ENCODE data around the gene ENO2.

The ENO2 gene

GRCh38 chr12:6962285-6963015, 48.1 kb downstream of the ENO2 start:
- DNase-seq (ENCODE audit: low read depth in 1 of 2, low spot score in 1 of 2) = peak in 1 of 2 experiments; percentile 66
- no peak overlapping the region for H3K4me3 ChIP-seq (replicated peaks; ENCODE audit: insufficient read depth, low read length)
- no peaks in the 10 kb centered on the region for H3K27me3 ChIP-seq (ENCODE audit: insufficient read depth, poor library complexity, severe bottlenecking)
- peak overlapping the region; percentile 99 for H3K27ac ChIP-seq (replicated peaks)
- TF ChIP-seq GABPA (IDR thresholded peaks at IDR 0.05; ENCODE audit: low read depth) (no peak), SPI1 (IDR thresholded peaks at IDR 0.05; ENCODE audit: borderline replicate concordance, low read depth) (no peak), POLR2AphosphoS5 (IDR thresholded peaks at IDR 0.05; ENCODE audit: low read depth) (peak; percentile 8; the same call in 1 of the 2 replicates)
- TF ChIP-seq, protein P1, sequence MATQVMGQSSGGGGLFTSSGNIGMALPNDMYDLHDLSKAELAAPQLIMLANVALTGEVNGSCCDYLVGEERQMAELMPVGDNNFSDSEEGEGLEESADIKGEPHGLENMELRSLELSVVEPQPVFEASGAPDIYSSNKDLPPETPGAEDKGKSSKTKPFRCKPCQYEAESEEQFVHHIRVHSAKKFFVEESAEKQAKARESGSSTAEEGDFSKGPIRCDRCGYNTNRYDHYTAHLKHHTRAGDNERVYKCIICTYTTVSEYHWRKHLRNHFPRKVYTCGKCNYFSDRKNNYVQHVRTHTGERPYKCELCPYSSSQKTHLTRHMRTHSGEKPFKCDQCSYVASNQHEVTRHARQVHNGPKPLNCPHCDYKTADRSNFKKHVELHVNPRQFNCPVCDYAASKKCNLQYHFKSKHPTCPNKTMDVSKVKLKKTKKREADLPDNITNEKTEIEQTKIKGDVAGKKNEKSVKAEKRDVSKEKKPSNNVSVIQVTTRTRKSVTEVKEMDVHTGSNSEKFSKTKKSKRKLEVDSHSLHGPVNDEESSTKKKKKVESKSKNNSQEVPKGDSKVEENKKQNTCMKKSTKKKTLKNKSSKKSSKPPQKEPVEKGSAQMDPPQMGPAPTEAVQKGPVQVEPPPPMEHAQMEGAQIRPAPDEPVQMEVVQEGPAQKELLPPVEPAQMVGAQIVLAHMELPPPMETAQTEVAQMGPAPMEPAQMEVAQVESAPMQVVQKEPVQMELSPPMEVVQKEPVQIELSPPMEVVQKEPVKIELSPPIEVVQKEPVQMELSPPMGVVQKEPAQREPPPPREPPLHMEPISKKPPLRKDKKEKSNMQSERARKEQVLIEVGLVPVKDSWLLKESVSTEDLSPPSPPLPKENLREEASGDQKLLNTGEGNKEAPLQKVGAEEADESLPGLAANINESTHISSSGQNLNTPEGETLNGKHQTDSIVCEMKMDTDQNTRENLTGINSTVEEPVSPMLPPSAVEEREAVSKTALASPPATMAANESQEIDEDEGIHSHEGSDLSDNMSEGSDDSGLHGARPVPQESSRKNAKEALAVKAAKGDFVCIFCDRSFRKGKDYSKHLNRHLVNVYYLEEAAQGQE (IDR thresholded peaks at IDR 0.05; ENCODE audit: insufficient replicate concordance, low read depth) = no peak

GRCh38 chr12:6963016-6963731, 48.8 kb downstream of the ENO2 start:
- Histone ChIP-seq H3K4me3 (replicated peaks; ENCODE audit: insufficient read depth, low read length) (no peak overlapping the region), H3K27me3 (ENCODE audit: insufficient read depth, poor library complexity, severe bottlenecking) (no peaks in the 10 kb centered on the region), H3K27ac (replicated peaks) (peak overlapping the region; percentile 99)
- no peak for DNase-seq (ENCODE audit: low read depth in 1 of 2, low spot score in 1 of 2)
- TF ChIP-seq POLR2AphosphoS5 (IDR thresholded peaks at IDR 0.05; ENCODE audit: low read depth) (no peak), SPI1 (IDR thresholded peaks at IDR 0.05; ENCODE audit: borderline replicate concordance, low read depth) (no peak), GABPA (IDR thresholded peaks at IDR 0.05; ENCODE audit: low read depth) (no peak)
- TF ChIP-seq, protein P1 (IDR thresholded peaks at IDR 0.05; ENCODE audit: insufficient replicate concordance, low read depth) = no peak
- TF ChIP-seq, protein P2, sequence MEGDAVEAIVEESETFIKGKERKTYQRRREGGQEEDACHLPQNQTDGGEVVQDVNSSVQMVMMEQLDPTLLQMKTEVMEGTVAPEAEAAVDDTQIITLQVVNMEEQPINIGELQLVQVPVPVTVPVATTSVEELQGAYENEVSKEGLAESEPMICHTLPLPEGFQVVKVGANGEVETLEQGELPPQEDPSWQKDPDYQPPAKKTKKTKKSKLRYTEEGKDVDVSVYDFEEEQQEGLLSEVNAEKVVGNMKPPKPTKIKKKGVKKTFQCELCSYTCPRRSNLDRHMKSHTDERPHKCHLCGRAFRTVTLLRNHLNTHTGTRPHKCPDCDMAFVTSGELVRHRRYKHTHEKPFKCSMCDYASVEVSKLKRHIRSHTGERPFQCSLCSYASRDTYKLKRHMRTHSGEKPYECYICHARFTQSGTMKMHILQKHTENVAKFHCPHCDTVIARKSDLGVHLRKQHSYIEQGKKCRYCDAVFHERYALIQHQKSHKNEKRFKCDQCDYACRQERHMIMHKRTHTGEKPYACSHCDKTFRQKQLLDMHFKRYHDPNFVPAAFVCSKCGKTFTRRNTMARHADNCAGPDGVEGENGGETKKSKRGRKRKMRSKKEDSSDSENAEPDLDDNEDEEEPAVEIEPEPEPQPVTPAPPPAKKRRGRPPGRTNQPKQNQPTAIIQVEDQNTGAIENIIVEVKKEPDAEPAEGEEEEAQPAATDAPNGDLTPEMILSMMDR (IDR thresholded peaks at IDR 0.05; ENCODE audit: insufficient read depth, low read length) = no peak

GRCh38 chr12:6963791-6964413, 49.5 kb downstream of the ENO2 start:
- no peak for DNase-seq (ENCODE audit: low read depth in 1 of 2, low spot score in 1 of 2)
- Histone ChIP-seq H3K27me3 (ENCODE audit: insufficient read depth, poor library complexity, severe bottlenecking) (no peaks in the 10 kb centered on the region), H3K27ac (replicated peaks) (peak overlapping the region; percentile 50), H3K4me3 (replicated peaks; ENCODE audit: insufficient read depth, low read length) (no peak overlapping the region)
- TF ChIP-seq, protein P2 (IDR thresholded peaks at IDR 0.05; ENCODE audit: insufficient read depth, low read length) = no peak
- TF ChIP-seq GABPA (IDR thresholded peaks at IDR 0.05; ENCODE audit: low read depth) (no peak), SPI1 (IDR thresholded peaks at IDR 0.05; ENCODE audit: borderline replicate concordance, low read depth) (no peak), POLR2AphosphoS5 (IDR thresholded peaks at IDR 0.05; ENCODE audit: low read depth) (no peak; the same call in 1 of the 2 replicates)
- TF ChIP-seq, protein P1 (IDR thresholded peaks at IDR 0.05; ENCODE audit: insufficient replicate concordance, low read depth) = no peak
